WERI-Rb-1 (cell line): ENCODE results near the gene SLC6A4.

Experiments used
- DNase-seq: peaks from one replicate; pipeline ENCODE4 v3.0.0-alpha.2; 2020
- H3K27ac ChIP-seq: fragments of 250-450 bp; sonication (Bioruptor Pico); 2 replicates; pipeline ENCODE4 v1.5.1; 2020; ENCODE audit warnings: mild to moderate bottlenecking, moderate library complexity
- H3K27me3 ChIP-seq: fragments of 250-450 bp; sonication (Bioruptor Pico); 2 replicates; pipeline ENCODE4 v1.5.1; 2021; ENCODE audit warnings: mild to moderate bottlenecking, low read depth, moderate library complexity; ENCODE audit not compliant: insufficient read depth, severe bottlenecking
- H3K36me3 ChIP-seq: fragments of 250-450 bp; sonication (Bioruptor Pico); 2 replicates; pipeline ENCODE4 v1.5.1; 2020; ENCODE audit warnings: mild to moderate bottlenecking, moderate library complexity
- H3K4me3 ChIP-seq: 2 replicates; pipeline ENCODE4 v1.5.1; 2011; ENCODE audit warnings: low read depth, mild to moderate bottlenecking, control low read depth, low read length
- H3K9me3 ChIP-seq: fragments of 250-450 bp; sonication (Bioruptor Pico); 2 replicates; pipeline ENCODE4 v1.5.1; 2021; ENCODE audit warnings: mild to moderate bottlenecking, moderate library complexity; ENCODE audit not compliant: severe bottlenecking
- CTCF ChIP-seq: IDR thresholded peaks from 2 replicates; pipeline ENCODE4 v1.5.1; 2011; ENCODE audit warnings: low read depth, mild to moderate bottlenecking, control low read depth, inconsistent platforms, low read length

SLC6A4 gene

GRCh38 chr17:30170415-30170987 is 65.0 kb downstream of the SLC6A4 start:
- no peak for DNase-seq
- Histone ChIP-seq H3K36me3 (peaks cover 4% of the 10 kb centered on the region), H3K27me3 (no peaks in the 10 kb centered on the region), H3K9me3 (no peaks in the 10 kb centered on the region), H3K4me3 (no peak overlapping the region), H3K27ac (no peak overlapping the region)
- TF ChIP-seq CTCF: no peak

GRCh38 chr17:30165960-30166359 is 69.5 kb downstream of the SLC6A4 start:
- no peak for TF ChIP-seq CTCF
- no peak overlapping the region for H3K27ac ChIP-seq
- H3K27me3 ChIP-seq: no peaks in the 10 kb centered on the region
- no peaks in the 10 kb centered on the region for H3K9me3 ChIP-seq
- H3K36me3 ChIP-seq: no peaks in the 10 kb centered on the region; the same call in none of the 2 replicates
- no peak for DNase-seq
- H3K4me3 ChIP-seq: no peak overlapping the region

- Histone ChIP-seq H3K27me3 (no peaks in the 10 kb centered on the region), H3K4me3 (no peak overlapping the region), H3K9me3 (no peaks in the 10 kb centered on the region), H3K36me3 (peaks cover 5% of the 10 kb centered on the region), H3K27ac (no peak overlapping the region)
- no peak for TF ChIP-seq CTCF
- DNase-seq: no peak
Measured at GRCh38 chr17:30165147-30165546, 70.3 kb downstream of the SLC6A4 start.

GRCh38 chr17:30164531-30164930 is 71.0 kb downstream of the SLC6A4 start:
- TF ChIP-seq CTCF: no peak

GRCh38 chr17:30161601-30162000 is 73.9 kb downstream of the SLC6A4 start:
- Histone ChIP-seq H3K4me3 (no peak overlapping the region), H3K27me3 (no peaks in the 10 kb centered on the region), H3K36me3 (peaks cover 29% of the 10 kb centered on the region), H3K27ac (no peak overlapping the region), H3K9me3 (peaks cover 6% of the 10 kb centered on the region)
- DNase-seq: no peak
- no peak for TF ChIP-seq CTCF

More at GRCh38 chr17:30164531-30164930, 71.0 kb downstream of the SLC6A4 start:
- H3K27me3 ChIP-seq: no peaks in the 10 kb centered on the region
- H3K27ac ChIP-seq: no peak overlapping the region
- H3K9me3 ChIP-seq: peaks cover 2% of the 10 kb centered on the region
- H3K36me3 ChIP-seq: peaks cover 10% of the 10 kb centered on the region
- H3K4me3 ChIP-seq: no peak overlapping the region
- no peak for DNase-seq
